Ovary (tissue), 9 donors: Measurements from ENCODE around the gene ERCC8. TPM values are rescaled to one million over a fixed set of nuclear protein-coding genes. Genes with fewer than 3 reads are reported as not detected.

ENCODE experiments used
- DNase-seq, 5 donors: peaks; one replicate each; pipeline ENCODE4 v3.0.0-alpha.2; 2019 to 2020
- H3K27ac ChIP-seq, 2 donors: fragments of 200-600 bp; one replicate each; pipeline versions ENCODE4 v1.5.1 to v1.8.0; 2019 to 2022
- H3K27me3 ChIP-seq: fragments of 200-600 bp; one replicate; pipeline ENCODE4 v1.8.0; 2022
- H3K36me3 ChIP-seq: fragments of 200-600 bp; sonication (generic); one replicate; pipeline ENCODE4 v1.5.1; 2019
- H3K4me1 ChIP-seq: one replicate; pipeline ENCODE4 v1.8.1; 2013; ENCODE audit warnings: mild to moderate bottlenecking, moderate library complexity; ENCODE audit not compliant: insufficient read depth
- H3K4me3 ChIP-seq: fragments of 200-600 bp; sonication (generic); one replicate; pipeline ENCODE4 v1.5.1; 2017
- H3K9me3 ChIP-seq, 2 donors: fragments of 200-600 bp in 1 of 2; sonication (generic) in 1 of 2; one replicate each; pipeline versions ENCODE4 v1.5.1 to v1.8.1; 2013 to 2019; ENCODE audit warnings: mild to moderate bottlenecking in 1 of 2, moderate library complexity in 1 of 2
- CTCF ChIP-seq, 3 donors: fragments of 450-650 bp in 2 of 3; fragments of 200-600 bp in 1 of 3; IDR thresholded peaks; one replicate each; pipeline versions ENCODE4 v1.5.1 to v1.8.0; 2016 to 2022; ENCODE audit warnings: antibody characterized with exemption in 3 of 3, mild to moderate bottlenecking in 1 of 3
- EP300 ChIP-seq: sonication (generic); formaldehyde crosslinking; IDR thresholded peaks from one replicate; pipeline ENCODE4 v1.6.1; 2017; ENCODE audit warnings: antibody characterized with exemption
- POLR2A ChIP-seq: fragments of 450-650 bp; IDR thresholded peaks from one replicate; pipeline ENCODE4 v1.6.1; 2017; ENCODE audit warnings: antibody characterized with exemption, mild to moderate bottlenecking, moderate library complexity
- WGBS, 3 donors: extraction: QIAGEN DNeasy Blood & Tissue Kit in 1 of 3; methylation state at CpG; one replicate each; pipeline versions ENCODE4 v1.1.5 to v1.1.7; 2013 to 2017; 5-methylcytosine and 5-hydroxymethylcytosine counted together
- intact Hi-C, 4 donors: fragments of 100-400 bp; cut with DNase I; formaldehyde crosslinking; loops; one replicate each; pipeline versions ENCODE4 v1.11.0 to v1.15.1; 2022 to 2023
- polyA plus RNA-seq, 2 donors: library from polyadenylated mRNA; stranded (reverse); fragments of 200-250 nt in 1 of 2; fragments of 350-450 nt in 1 of 2; fragmentation: Illumina TruSeq in 1 of 2; extraction: RNeasy Lipid Tissue Mini Kit (QIAGEN cat#74804) in 1 of 2; gene quantifications; one replicate each; pipeline ENCODE4 v1.2.3, GENCODE V29; 2013 to 2014
- total RNA-seq, 7 donors: library from RNA; depleted of rRNA in 2 of 7; stranded (reverse); fragments of >200 nt in 2 of 7; fragmentation: NEBNext Ultra II Directional in 3 of 7; extraction: Animal tissue kit (Norgen Biotek cat#: 25700) in 3 of 7; gene quantifications; one replicate each; pipeline versions ENCODE4 v1.1.0 to v1.2.4, GENCODE V29; 2016 to 2023
- donor health status: DM: no; HTN: no; CAD: no; lungs with moderate emphysema.
- donor health status: DM: no; HTN: no; CAD: no.
- donor health status: Bipolar disorder and iron deficiency.
- donor health status: DM: yes; HTN: yes; CAD: no.
- donor health status: DM: no; HTN: no; CAD: no.
- donor health status: DM: yes; HTN: yes; CAD: no.

Gene ERCC8
- total and polyA plus RNA-seq, 9 donors: 6.2 to 12.4 (median 8.0) TPM

GRCh38 chr5:60833520-60833919 lies 111.3 kb downstream of the ERCC8 start:
- H3K4me1 ChIP-seq: no peaks in the 10 kb centered on the region
- no peaks in the 10 kb centered on the region for H3K36me3 ChIP-seq
- TF ChIP-seq POLR2A: no peak
- TF ChIP-seq CTCF (IDR thresholded peaks at IDR 0.05): no peak
- no peak for TF ChIP-seq EP300
- DNase-seq: no peak
- H3K27me3 ChIP-seq: no peaks in the 10 kb centered on the region
- no peaks in the 10 kb centered on the region for H3K9me3 ChIP-seq
- no peak overlapping the region for H3K27ac ChIP-seq
- no peak overlapping the region for H3K4me3 ChIP-seq
- intact Hi-C loops: no loop called here

- Histone ChIP-seq H3K36me3 (no peaks in the 10 kb centered on the region), H3K27me3 (no peaks in the 10 kb centered on the region), H3K4me1 (no peaks in the 10 kb centered on the region), H3K27ac (no peak overlapping the region), H3K9me3 (no peaks in the 10 kb centered on the region), H3K4me3 (no peak overlapping the region)
- TF ChIP-seq POLR2A: no peak
- no peak for TF ChIP-seq EP300
- TF ChIP-seq CTCF (IDR thresholded peaks at IDR 0.05): no peak
- no peak for DNase-seq
- intact Hi-C loops: no loop called here
These were observed 114.2 kb downstream of the ERCC8 start for GRCh38 chr5:60830581-60831127.

GRCh38 chr5:60829490-60830266 lies 115.2 kb downstream of the ERCC8 start:
- no peaks in the 10 kb centered on the region for H3K9me3 ChIP-seq
- no peak for TF ChIP-seq POLR2A
- TF ChIP-seq EP300: no peak
- TF ChIP-seq CTCF (IDR thresholded peaks at IDR 0.05): no peak
- H3K4me3 ChIP-seq: no peak overlapping the region
- H3K27me3 ChIP-seq: no peaks in the 10 kb centered on the region
- no peaks in the 10 kb centered on the region for H3K4me1 ChIP-seq
- no peak for DNase-seq
- WGBS, 3 donors: 56 to 67% (median 59%) methylated on average over 2 of the region's 2 CpGs
- intact Hi-C loops: no loop called here
- H3K27ac ChIP-seq: no peak overlapping the region
- H3K36me3 ChIP-seq: no peaks in the 10 kb centered on the region

- no peaks in the 10 kb centered on the region for H3K36me3 ChIP-seq
- H3K27me3 ChIP-seq: no peaks in the 10 kb centered on the region
- no peak overlapping the region for H3K27ac ChIP-seq
- H3K4me3 ChIP-seq: no peak overlapping the region
- 80 to 86% (median 85%) methylated on average over 1 of the region's 1 CpG for WGBS, 3 donors
- H3K4me1 ChIP-seq: no peaks in the 10 kb centered on the region
- TF ChIP-seq CTCF (IDR thresholded peaks at IDR 0.05) (no peak), POLR2A (no peak), EP300 (no peak)
- DNase-seq: no peak
- intact Hi-C loops: no loop called here
- no peaks in the 10 kb centered on the region for H3K9me3 ChIP-seq
These were observed 117.7 kb downstream of the ERCC8 start for GRCh38 chr5:60827201-60827600.
